OCI-LY7 (cell line): ENCODE results near the gene HAAO. TPM values are rescaled to one million over a fixed set of nuclear protein-coding genes. Genes with fewer than 3 reads are reported as not detected.

Experiments
- BruUV-seq: library from RNA; stranded (reverse); fragments of 400-500 nt; replicated peaks from 2 replicates; lab custom pipeline; 2021; lab: Mats Ljungman, UMichigan
- CTCF ChIA-PET: fragments of 300-600 bp; sonication (Branson Sonifier 250); formaldehyde crosslinking; loops from one replicate; lab custom pipeline; 2022; ENCODE audit warnings: antibody characterized with exemption; ENCODE audit not compliant: unreplicated experiment; lab: Charles Lee
- POLR2A ChIA-PET: fragments of 300-600 bp; sonication (Branson Sonifier 250); formaldehyde crosslinking; loops from one replicate; lab custom pipeline; 2022; ENCODE audit warnings: antibody characterized with exemption; lab: Charles Lee
- DNase-seq: peaks from one replicate; pipeline ENCODE4 v3.0.0-alpha.2; 2015; ENCODE audit warnings: low spot score
- H2AFZ ChIP-seq: fragments of 200-600 bp; sonication (generic), shearing (Covaris generic); 2 replicates; pipeline ENCODE4 v1.6.1; 2014; ENCODE audit warnings: mild to moderate bottlenecking, antibody characterized with exemption, low read length, moderate library complexity
- H3K27ac ChIP-seq: fragments of 200-600 bp; sonication (generic); 2 replicates; pipeline ENCODE4 v1.5.1; 2014; ENCODE audit warnings: mixed run types, low read depth, mild to moderate bottlenecking, moderate library complexity, low read length, inconsistent platforms; ENCODE audit not compliant: poor library complexity, severe bottlenecking
- H3K36me3 ChIP-seq: fragments of 200-600 bp; sonication (generic); 2 replicates; pipeline ENCODE4 v1.6.1; 2014; ENCODE audit warnings: mild to moderate bottlenecking, antibody characterized with exemption, low read length, moderate library complexity, mixed read lengths; ENCODE audit not compliant: insufficient read depth
- H3K4me1 ChIP-seq: fragments of 200-600 bp; sonication (generic); 2 replicates; pipeline ENCODE4 v1.5.1; 2014; ENCODE audit warnings: mild to moderate bottlenecking, low read length; ENCODE audit not compliant: insufficient read depth, poor library complexity, severe bottlenecking
- H3K4me2 ChIP-seq: fragments of 200-600 bp; sonication (generic); 2 replicates; pipeline ENCODE4 v1.6.1; 2014; ENCODE audit warnings: mild to moderate bottlenecking, low read length
- H3K4me3 ChIP-seq: fragments of 200-600 bp; sonication (generic); 2 replicates; pipeline ENCODE4 v1.5.1; 2014; ENCODE audit warnings: mild to moderate bottlenecking, low read depth, low read length; ENCODE audit not compliant: poor library complexity, severe bottlenecking
- H3K79me2 ChIP-seq: fragments of 200-600 bp; sonication (generic); 2 replicates; pipeline ENCODE4 v1.6.1; 2016; ENCODE audit warnings: low read depth, mild to moderate bottlenecking, low read length, moderate library complexity, mixed read lengths; ENCODE audit not compliant: insufficient read depth
- H3K9me2 ChIP-seq: fragments of 200-600 bp; sonication (generic); 2 replicates; pipeline ENCODE4 v1.6.1; 2016; ENCODE audit warnings: mild to moderate bottlenecking, low read length, mixed read lengths; ENCODE audit not compliant: insufficient read depth
- H3K9me3 ChIP-seq: fragments of 200-600 bp; sonication (generic); 2 replicates; pipeline ENCODE4 v1.6.1; 2014; ENCODE audit warnings: mild to moderate bottlenecking, mixed run types, low read length, mixed read lengths
- H4K20me1 ChIP-seq: fragments of 200-600 bp; sonication (generic); 2 replicates; pipeline ENCODE4 v1.6.1; 2014; ENCODE audit warnings: mild to moderate bottlenecking, antibody characterized with exemption, low read length, moderate library complexity, mixed read lengths; ENCODE audit not compliant: insufficient read depth
- EZH2phosphoT487 ChIP-seq: fragments of 200-600 bp; sonication (generic); IDR thresholded peaks from 2 replicates; pipeline ENCODE4 v1.6.1; 2018; ENCODE audit warnings: low read depth, borderline replicate concordance, mild to moderate bottlenecking, mixed run types, antibody characterized with exemption, low read length, moderate library complexity, mixed read lengths
- intact Hi-C: fragments of 100-400 bp; cut with micrococcal nuclease; formaldehyde crosslinking; loops from one replicate; pipeline ENCODE4 v1.10.0; 2022; ENCODE audit not compliant: unreplicated experiment
- total RNA-seq, 2 experiments: library from RNA; depleted of rRNA in 1 of 2; stranded (reverse); fragments of >200 nt in 1 of 2; shearing (Covaris generic) in 1 of 2; gene quantifications; 2 replicates each; pipeline ENCODE4 v1.2.3, GENCODE V29; 2014 to 2022
- TF ChIP-seq, protein P1 (sequence below): fragments of 200-600 bp; sonication (generic); conservative IDR thresholded peaks from 2 replicates; pipeline ENCODE4 v1.5.1; 2014; ENCODE audit warnings: mild to moderate bottlenecking, antibody characterized with exemption, low read length, moderate library complexity, mixed read lengths

HAAO gene
- total RNA-seq, 2 experiments from 2014 or later = not detected

DNA sequence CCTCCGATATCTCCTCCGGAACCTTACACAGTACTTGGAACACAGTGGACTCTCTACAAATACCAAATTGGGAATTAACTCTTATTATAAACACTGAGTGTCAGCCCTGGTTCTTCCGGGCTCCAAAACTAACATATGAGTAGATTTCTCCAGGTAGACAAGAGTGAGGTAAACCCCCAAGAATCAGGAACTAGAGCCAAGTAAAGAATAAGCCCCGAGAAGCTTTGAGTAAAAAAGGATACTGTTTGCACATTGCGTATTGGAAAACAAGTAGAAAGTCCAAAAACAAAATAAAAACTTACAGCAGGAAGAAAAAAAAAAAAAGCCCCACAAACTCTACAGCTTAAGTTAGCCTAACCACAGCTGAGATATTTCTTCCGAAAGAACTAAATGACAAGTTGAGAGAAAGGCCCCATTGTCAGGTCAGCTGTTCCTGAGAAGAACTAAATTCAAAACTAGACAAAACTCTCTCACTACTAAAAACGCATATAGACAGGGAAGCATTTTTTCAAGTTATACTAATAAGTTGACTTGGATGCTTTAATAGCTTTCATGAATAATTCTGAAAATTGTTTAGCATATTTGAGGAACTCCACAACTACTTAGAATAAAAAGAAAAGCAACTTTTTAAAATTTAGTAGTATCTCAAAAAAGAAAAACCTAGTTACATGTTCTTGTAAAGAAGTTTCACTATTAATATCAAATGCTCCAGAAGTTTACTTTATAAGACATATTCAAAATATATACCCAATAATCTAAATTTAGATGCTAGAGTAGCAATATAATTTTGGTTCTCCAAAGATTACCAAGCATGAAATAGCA, 4.3 kb upstream of the HAAO start:
- ChIA-PET CTCF (interaction anchor here (1.4 kb wide), 1 partner anchor 9 kb away, joined by 3 read pairs; no protein-coding TSS in a partner anchor), POLR2A (interaction anchor here (0.5 to 1.0 kb wide), 3 partner anchors 13 to 1313 kb away, joined by 3 read pairs; no protein-coding TSS in a partner anchor)
- no peak for DNase-seq
- Histone ChIP-seq H3K4me3 (no peak overlapping the region), H3K9me3 (no peaks in the 10 kb centered on the region), H3K9me2 (no peaks in the 10 kb centered on the region), H3K27ac (no peak overlapping the region), H3K79me2 (no peaks in the 10 kb centered on the region), H3K4me1 (no peaks in the 10 kb centered on the region), H3K4me2 (no peak overlapping the region; the same call in 1 of the 2 replicates), H2AFZ (no peak overlapping the region), H3K36me3 (no peaks in the 10 kb centered on the region), H4K20me1 (no peaks in the 10 kb centered on the region)
- BruUV-seq = no TSS peak
- intact Hi-C loops = no loop called here
- TF ChIP-seq EZH2phosphoT487 = no peak
- TF ChIP-seq, protein P1, sequence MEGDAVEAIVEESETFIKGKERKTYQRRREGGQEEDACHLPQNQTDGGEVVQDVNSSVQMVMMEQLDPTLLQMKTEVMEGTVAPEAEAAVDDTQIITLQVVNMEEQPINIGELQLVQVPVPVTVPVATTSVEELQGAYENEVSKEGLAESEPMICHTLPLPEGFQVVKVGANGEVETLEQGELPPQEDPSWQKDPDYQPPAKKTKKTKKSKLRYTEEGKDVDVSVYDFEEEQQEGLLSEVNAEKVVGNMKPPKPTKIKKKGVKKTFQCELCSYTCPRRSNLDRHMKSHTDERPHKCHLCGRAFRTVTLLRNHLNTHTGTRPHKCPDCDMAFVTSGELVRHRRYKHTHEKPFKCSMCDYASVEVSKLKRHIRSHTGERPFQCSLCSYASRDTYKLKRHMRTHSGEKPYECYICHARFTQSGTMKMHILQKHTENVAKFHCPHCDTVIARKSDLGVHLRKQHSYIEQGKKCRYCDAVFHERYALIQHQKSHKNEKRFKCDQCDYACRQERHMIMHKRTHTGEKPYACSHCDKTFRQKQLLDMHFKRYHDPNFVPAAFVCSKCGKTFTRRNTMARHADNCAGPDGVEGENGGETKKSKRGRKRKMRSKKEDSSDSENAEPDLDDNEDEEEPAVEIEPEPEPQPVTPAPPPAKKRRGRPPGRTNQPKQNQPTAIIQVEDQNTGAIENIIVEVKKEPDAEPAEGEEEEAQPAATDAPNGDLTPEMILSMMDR = no peak

DNA sequence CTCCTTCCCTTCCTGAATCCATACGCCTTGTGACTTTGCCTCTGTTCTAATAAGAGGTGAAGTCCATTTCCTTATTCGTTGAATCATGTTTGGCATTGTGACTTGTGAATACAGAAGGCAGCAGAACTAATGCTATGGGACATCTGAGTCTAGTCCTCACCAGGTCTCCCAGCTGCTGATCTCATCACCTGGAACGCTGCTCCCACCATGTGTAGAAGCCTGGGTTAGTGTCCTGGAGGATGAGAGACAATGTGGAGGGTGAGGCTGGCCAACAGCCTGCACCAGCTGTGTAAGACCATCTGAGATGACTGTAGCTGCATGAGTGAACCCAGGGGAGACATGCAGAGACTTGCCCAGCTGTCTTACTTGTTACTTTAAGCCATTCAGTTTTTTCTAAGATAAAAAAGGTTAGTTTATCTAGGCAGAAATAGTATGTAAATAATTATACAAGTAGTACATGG, 3.5 kb upstream of the HAAO start:
- no peaks in the 10 kb centered on the region for H3K9me3 ChIP-seq
- H3K27ac ChIP-seq = no peak overlapping the region
- BruUV-seq = no TSS peak
- intact Hi-C loops = no loop called here
- no peaks in the 10 kb centered on the region for H4K20me1 ChIP-seq
- no peak for DNase-seq
- no peak overlapping the region for H3K4me2 ChIP-seq
- H2AFZ ChIP-seq = no peak overlapping the region
- H3K4me3 ChIP-seq = no peak overlapping the region
- H3K36me3 ChIP-seq = no peaks in the 10 kb centered on the region
- ChIA-PET CTCF (interaction anchor here (1.4 kb wide), 1 partner anchor 9 kb away, joined by 3 read pairs; no protein-coding TSS in a partner anchor), POLR2A (interaction anchor here (0.5 to 1.0 kb wide), 3 partner anchors 13 to 1314 kb away, joined by 3 read pairs; no protein-coding TSS in a partner anchor)
- H3K9me2 ChIP-seq = no peaks in the 10 kb centered on the region
- no peak for TF ChIP-seq EZH2phosphoT487
- TF ChIP-seq, protein P1 = no peak
- no peaks in the 10 kb centered on the region for H3K79me2 ChIP-seq
- H3K4me1 ChIP-seq = no peaks in the 10 kb centered on the region

DNA sequence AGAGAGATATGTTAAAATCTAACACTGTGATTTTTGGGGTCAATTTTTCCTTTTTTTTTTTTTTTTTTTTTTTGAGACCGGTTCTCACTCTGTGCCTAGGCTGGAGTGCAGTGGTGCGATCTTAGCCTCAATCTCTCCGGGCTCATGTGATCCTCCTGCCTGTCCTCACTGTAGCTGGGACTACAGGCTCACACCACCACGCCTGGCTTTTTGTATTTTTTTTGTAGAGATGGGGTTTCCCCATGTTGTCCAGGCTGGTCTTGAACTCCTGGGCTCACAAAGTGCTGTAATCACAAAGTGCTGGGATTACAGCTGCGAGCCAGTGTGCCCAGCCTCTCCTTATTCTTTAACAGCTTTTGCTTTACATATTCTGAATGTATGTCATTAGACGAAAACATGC, 2.9 kb upstream of the HAAO start:
- no peaks in the 10 kb centered on the region for H3K36me3 ChIP-seq
- no peaks in the 10 kb centered on the region for H3K9me3 ChIP-seq
- intact Hi-C loops = no loop called here
- TF ChIP-seq, protein P1 = no peak
- no peak for TF ChIP-seq EZH2phosphoT487
- BruUV-seq = no TSS peak
- no peak overlapping the region for H3K4me3 ChIP-seq
- no peaks in the 10 kb centered on the region for H3K4me1 ChIP-seq
- CTCF ChIA-PET = no interaction called here
- no peaks in the 10 kb centered on the region for H3K79me2 ChIP-seq
- H4K20me1 ChIP-seq = no peaks in the 10 kb centered on the region
- H3K9me2 ChIP-seq = no peaks in the 10 kb centered on the region
- DNase-seq = no peak
- POLR2A ChIA-PET = interaction anchor here (0.5 to 0.9 kb wide), 2 partner anchors 14 to 689 kb away, joined by 3 to 4 read pairs; no protein-coding TSS in a partner anchor
- H2AFZ ChIP-seq = no peak overlapping the region
- no peak overlapping the region for H3K4me2 ChIP-seq
- no peak overlapping the region for H3K27ac ChIP-seq
